Measurements from ENCODE around the gene CDK10. TPM values are rescaled to one million over a fixed set of nuclear protein-coding genes. Genes with fewer than 3 reads are reported as not detected.

CDK10 gene
- total and polyA plus RNA-seq, 7 donors, result 23.0 to 47.8 (median 31.5) TPM

DNA sequence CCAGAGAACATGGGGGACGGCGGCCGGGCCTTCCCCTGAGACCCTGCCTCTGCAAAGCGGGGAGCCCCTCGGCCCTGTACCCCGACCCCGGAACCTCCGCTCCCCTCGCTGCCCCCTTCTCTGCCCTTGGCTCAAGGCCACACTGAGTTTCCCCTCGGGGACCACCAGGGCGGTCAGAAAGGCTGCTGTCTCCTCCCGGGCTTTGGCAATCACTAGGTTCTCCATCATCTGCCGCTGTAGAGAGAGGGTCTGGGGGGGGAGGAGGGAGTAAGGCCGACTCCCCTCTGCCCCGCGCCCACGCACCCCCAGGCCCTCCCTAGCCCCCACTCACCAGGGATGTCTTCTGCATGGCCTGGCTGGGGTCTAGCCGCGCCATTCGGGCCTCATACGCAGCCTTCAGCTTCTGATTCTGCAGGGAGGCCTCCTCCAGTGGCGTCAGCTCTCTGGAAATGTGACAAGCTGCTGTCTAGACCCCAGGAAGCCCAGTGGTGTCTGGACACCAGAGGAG, 25.8 kb downstream of the CDK10 start:
- intact Hi-C loops (cut with DNase I), result no loop called here
- H3K4me1 ChIP-seq, result no peaks in the 10 kb centered on the region
- H3K4me3 ChIP-seq, result peak overlapping the region; percentile 37
- no peak overlapping the region for H3K27ac ChIP-seq
- H3K9me3 ChIP-seq, result no peaks in the 10 kb centered on the region
- TF ChIP-seq, protein P1, sequence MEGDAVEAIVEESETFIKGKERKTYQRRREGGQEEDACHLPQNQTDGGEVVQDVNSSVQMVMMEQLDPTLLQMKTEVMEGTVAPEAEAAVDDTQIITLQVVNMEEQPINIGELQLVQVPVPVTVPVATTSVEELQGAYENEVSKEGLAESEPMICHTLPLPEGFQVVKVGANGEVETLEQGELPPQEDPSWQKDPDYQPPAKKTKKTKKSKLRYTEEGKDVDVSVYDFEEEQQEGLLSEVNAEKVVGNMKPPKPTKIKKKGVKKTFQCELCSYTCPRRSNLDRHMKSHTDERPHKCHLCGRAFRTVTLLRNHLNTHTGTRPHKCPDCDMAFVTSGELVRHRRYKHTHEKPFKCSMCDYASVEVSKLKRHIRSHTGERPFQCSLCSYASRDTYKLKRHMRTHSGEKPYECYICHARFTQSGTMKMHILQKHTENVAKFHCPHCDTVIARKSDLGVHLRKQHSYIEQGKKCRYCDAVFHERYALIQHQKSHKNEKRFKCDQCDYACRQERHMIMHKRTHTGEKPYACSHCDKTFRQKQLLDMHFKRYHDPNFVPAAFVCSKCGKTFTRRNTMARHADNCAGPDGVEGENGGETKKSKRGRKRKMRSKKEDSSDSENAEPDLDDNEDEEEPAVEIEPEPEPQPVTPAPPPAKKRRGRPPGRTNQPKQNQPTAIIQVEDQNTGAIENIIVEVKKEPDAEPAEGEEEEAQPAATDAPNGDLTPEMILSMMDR (IDR thresholded peaks at IDR 0.05), result no peak
- H3K36me3 ChIP-seq (ENCODE audit: insufficient read depth in 1 of 2, low read depth in 1 of 2), result peaks cover 0 to 10% of the 10 kb centered on the region in 2 donors
- WGBS, 3 donors, result 25 to 42% (median 27%) methylated on average over 17 to 22 of the region's 22 CpGs
- DNase-seq (no peak), ATAC-seq (peak in 2 of 4 donors; percentile 13 to 16)
- no peaks in the 10 kb centered on the region for H3K27me3 ChIP-seq (ENCODE audit: insufficient read depth in 3 of 3, low read length in 2 of 3)

DNA sequence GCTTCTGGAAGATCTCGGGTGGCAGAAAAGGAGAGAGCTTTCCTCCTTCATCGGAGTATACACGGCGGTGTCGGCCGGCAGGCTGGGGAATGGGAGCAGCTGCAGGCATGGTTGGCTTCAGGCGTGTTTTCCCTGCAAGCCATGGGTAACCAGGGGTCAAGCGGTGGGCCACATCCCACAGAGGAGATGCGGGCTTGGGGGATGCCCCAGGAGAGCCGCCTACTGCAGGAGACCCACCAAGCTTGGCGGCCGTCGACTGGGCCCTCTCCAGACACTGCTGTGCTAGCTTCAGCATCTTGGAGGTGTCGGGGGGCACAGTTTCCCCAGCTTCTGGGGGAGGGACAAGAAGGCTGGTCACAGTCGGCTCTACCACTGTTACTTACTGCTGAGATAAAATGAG, 30.0 kb downstream of the CDK10 start:
- TF ChIP-seq, protein P1 (IDR thresholded peaks at IDR 0.05), result no peak
- intact Hi-C loops (cut with DNase I), result no loop called here
- Histone ChIP-seq H3K4me1 (peaks cover 9% of the 10 kb centered on the region), H3K27me3 (ENCODE audit: insufficient read depth in 3 of 3, low read length in 2 of 3) (no peaks in the 10 kb centered on the region), H3K9me3 (no peaks in the 10 kb centered on the region), H3K27ac (no peak overlapping the region), H3K36me3 (ENCODE audit: insufficient read depth in 1 of 2, low read depth in 1 of 2) (peaks cover 0 to 4% of the 10 kb centered on the region in 2 donors), H3K4me3 (no peak overlapping the region)
- ATAC-seq (no peak), DNase-seq (no peak)
- WGBS, 3 donors, result 86 to 90% (median 88%) methylated on average over 15 of the region's 15 CpGs

- DNase-seq, result no peak
- Histone ChIP-seq H3K4me3 (no peak overlapping the region), H3K27me3 (ENCODE audit: insufficient read depth in 3 of 3, low read length in 2 of 3) (no peaks in the 10 kb centered on the region), H3K36me3 (ENCODE audit: insufficient read depth in 1 of 2, low read depth in 1 of 2) (peaks cover 0 to 4% of the 10 kb centered on the region in 2 donors), H3K9me3 (no peaks in the 10 kb centered on the region), H3K27ac (no peak overlapping the region), H3K4me1 (peaks cover 10% of the 10 kb centered on the region)
- no peak for ATAC-seq
- intact Hi-C loops (cut with DNase I), result no loop called here
- WGBS, 3 donors, result 88 to 91% (median 91%) methylated on average over 28 to 29 of the region's 29 CpGs
- TF ChIP-seq, protein P1 (IDR thresholded peaks at IDR 0.05), result no peak
These were observed 30.6 kb downstream of the CDK10 start for GRCh38 chr16:89716916-89717687.

DNA sequence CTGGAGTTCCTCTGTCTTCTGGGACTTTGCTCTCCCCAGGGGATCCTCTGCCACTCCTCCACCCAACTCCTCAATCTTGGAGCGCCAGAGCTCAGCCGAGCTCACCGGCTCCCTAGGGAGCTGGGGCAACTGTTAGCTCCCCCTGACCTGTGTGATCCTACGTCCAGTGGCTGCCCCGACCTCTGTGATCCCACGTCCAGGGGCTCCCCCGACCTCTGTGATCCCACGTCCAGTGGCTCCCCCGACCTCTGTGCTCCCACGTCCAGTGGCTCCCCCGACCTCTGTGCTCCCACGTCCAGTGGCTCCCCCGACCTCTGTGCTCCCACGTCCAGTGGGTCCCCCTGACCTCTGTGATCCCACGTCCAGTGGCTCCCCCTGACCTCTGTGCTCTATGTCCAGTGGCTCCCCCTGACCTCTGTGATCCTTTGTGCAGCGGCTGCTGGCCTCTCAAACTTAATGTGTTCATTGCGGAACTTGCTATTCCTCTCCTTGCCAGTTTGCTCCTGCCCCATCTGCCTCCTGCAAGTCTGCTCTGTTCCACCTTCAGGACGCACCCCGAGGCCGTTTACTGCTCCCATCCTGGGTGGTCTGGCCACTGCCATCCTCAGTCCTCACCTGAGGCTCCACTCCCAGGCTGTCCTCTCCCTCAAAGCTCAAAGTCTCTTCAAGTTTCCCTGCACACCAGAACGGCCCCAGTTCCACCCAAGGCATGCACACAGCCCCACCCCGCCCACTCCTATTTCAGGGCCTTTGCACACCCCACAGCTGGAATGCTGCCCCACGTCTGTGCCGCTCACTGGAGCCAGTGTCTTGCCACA, 31.4 kb downstream of the CDK10 start:
- Histone ChIP-seq H3K4me1 (peaks cover 18% of the 10 kb centered on the region), H3K9me3 (no peaks in the 10 kb centered on the region), H3K27ac (no peak overlapping the region), H3K27me3 (ENCODE audit: insufficient read depth in 3 of 3, low read length in 2 of 3) (no peaks in the 10 kb centered on the region), H3K36me3 (ENCODE audit: insufficient read depth in 1 of 2, low read depth in 1 of 2) (peaks cover 0 to 9% of the 10 kb centered on the region in 2 donors), H3K4me3 (no peak overlapping the region)
- TF ChIP-seq, protein P1 (IDR thresholded peaks at IDR 0.05), result no peak
- DNase-seq (no peak), ATAC-seq (no peak)
- intact Hi-C loops (cut with DNase I), result no loop called here
- 82 to 91% (median 85%) methylated on average over 23 to 24 of the region's 24 CpGs for WGBS, 3 donors
